OCI-LY7 (cell line): ENCODE data around the gene HEATR5B. TPM values are rescaled to one million over a fixed set of nuclear protein-coding genes. Genes with fewer than 3 reads are reported as not detected.

Source experiments
- BruUV-seq: library from RNA; stranded (reverse); fragments of 400-500 nt; replicated peaks from 2 replicates; lab custom pipeline; 2021; lab: Mats Ljungman, UMichigan
- CTCF ChIA-PET: fragments of 300-600 bp; sonication (Branson Sonifier 250); formaldehyde crosslinking; loops from one replicate; lab custom pipeline; 2022; ENCODE audit warnings: antibody characterized with exemption; ENCODE audit not compliant: unreplicated experiment; lab: Charles Lee
- POLR2A ChIA-PET: fragments of 300-600 bp; sonication (Branson Sonifier 250); formaldehyde crosslinking; loops from one replicate; lab custom pipeline; 2022; ENCODE audit warnings: antibody characterized with exemption; lab: Charles Lee
- DNase-seq: peaks from one replicate; pipeline ENCODE4 v3.0.0-alpha.2; 2015; ENCODE audit warnings: low spot score
- H2AFZ ChIP-seq: fragments of 200-600 bp; sonication (generic), shearing (Covaris generic); 2 replicates; pipeline ENCODE4 v1.6.1; 2014; ENCODE audit warnings: mild to moderate bottlenecking, antibody characterized with exemption, low read length, moderate library complexity
- H3K27ac ChIP-seq: fragments of 200-600 bp; sonication (generic); 2 replicates; pipeline ENCODE4 v1.5.1; 2014; ENCODE audit warnings: mixed run types, low read depth, mild to moderate bottlenecking, moderate library complexity, low read length, inconsistent platforms; ENCODE audit not compliant: poor library complexity, severe bottlenecking
- H3K36me3 ChIP-seq: fragments of 200-600 bp; sonication (generic); 2 replicates; pipeline ENCODE4 v1.6.1; 2014; ENCODE audit warnings: mild to moderate bottlenecking, antibody characterized with exemption, low read length, moderate library complexity, mixed read lengths; ENCODE audit not compliant: insufficient read depth
- H3K4me1 ChIP-seq: fragments of 200-600 bp; sonication (generic); 2 replicates; pipeline ENCODE4 v1.5.1; 2014; ENCODE audit warnings: mild to moderate bottlenecking, low read length; ENCODE audit not compliant: insufficient read depth, poor library complexity, severe bottlenecking
- H3K4me2 ChIP-seq: fragments of 200-600 bp; sonication (generic); 2 replicates; pipeline ENCODE4 v1.6.1; 2014; ENCODE audit warnings: mild to moderate bottlenecking, low read length
- H3K4me3 ChIP-seq: fragments of 200-600 bp; sonication (generic); 2 replicates; pipeline ENCODE4 v1.5.1; 2014; ENCODE audit warnings: mild to moderate bottlenecking, low read depth, low read length; ENCODE audit not compliant: poor library complexity, severe bottlenecking
- H3K79me2 ChIP-seq: fragments of 200-600 bp; sonication (generic); 2 replicates; pipeline ENCODE4 v1.6.1; 2016; ENCODE audit warnings: low read depth, mild to moderate bottlenecking, low read length, moderate library complexity, mixed read lengths; ENCODE audit not compliant: insufficient read depth
- H3K9me2 ChIP-seq: fragments of 200-600 bp; sonication (generic); 2 replicates; pipeline ENCODE4 v1.6.1; 2016; ENCODE audit warnings: mild to moderate bottlenecking, low read length, mixed read lengths; ENCODE audit not compliant: insufficient read depth
- H3K9me3 ChIP-seq: fragments of 200-600 bp; sonication (generic); 2 replicates; pipeline ENCODE4 v1.6.1; 2014; ENCODE audit warnings: mild to moderate bottlenecking, mixed run types, low read length, mixed read lengths
- H4K20me1 ChIP-seq: fragments of 200-600 bp; sonication (generic); 2 replicates; pipeline ENCODE4 v1.6.1; 2014; ENCODE audit warnings: mild to moderate bottlenecking, antibody characterized with exemption, low read length, moderate library complexity, mixed read lengths; ENCODE audit not compliant: insufficient read depth
- CTCF ChIP-seq: fragments of 200-600 bp; sonication (generic); conservative IDR thresholded peaks from 2 replicates; pipeline ENCODE4 v1.5.1; 2014; ENCODE audit warnings: mild to moderate bottlenecking, antibody characterized with exemption, low read length, moderate library complexity, mixed read lengths
- EZH2phosphoT487 ChIP-seq: fragments of 200-600 bp; sonication (generic); IDR thresholded peaks from 2 replicates; pipeline ENCODE4 v1.6.1; 2018; ENCODE audit warnings: low read depth, borderline replicate concordance, mild to moderate bottlenecking, mixed run types, antibody characterized with exemption, low read length, moderate library complexity, mixed read lengths
- intact Hi-C: fragments of 100-400 bp; cut with micrococcal nuclease; formaldehyde crosslinking; loops from one replicate; pipeline ENCODE4 v1.10.0; 2022; ENCODE audit not compliant: unreplicated experiment
- total RNA-seq, 2 experiments: library from RNA; depleted of rRNA in 1 of 2; stranded (reverse); fragments of >200 nt in 1 of 2; shearing (Covaris generic) in 1 of 2; gene quantifications; 2 replicates each; pipeline ENCODE4 v1.2.3, GENCODE V29; 2014 to 2022

The HEATR5B gene
- total RNA-seq, 2 experiments from 2014 or later = 23.8 to 34.5 TPM

GRCh38 chr2:37085731-37086147 lies 1.6 kb upstream of the HEATR5B start:
- H3K4me2 ChIP-seq = peak overlapping the region; percentile 82
- no peak overlapping the region for H3K27ac ChIP-seq
- no peaks in the 10 kb centered on the region for H4K20me1 ChIP-seq
- CTCF ChIA-PET = no interaction called here
- H3K79me2 ChIP-seq = peaks cover 37% of the 10 kb centered on the region; the same call in 1 of the 2 replicates
- no peak overlapping the region for H2AFZ ChIP-seq
- TF ChIP-seq CTCF = no peak
- no peak for TF ChIP-seq EZH2phosphoT487
- POLR2A ChIA-PET = interaction anchor here (0.6 to 2.9 kb wide), 12 partner anchors 9 to 707 kb away, joined by 3 to 8 read pairs (median 3); partner anchors contain the start of genes CEBPZ and NDUFAF7
- H3K4me3 ChIP-seq = peak overlapping the region; percentile 80
- no peak for DNase-seq
- BruUV-seq = no TSS peak
- intact Hi-C loops = loop anchor here (10.0 kb wide), 2 partner anchors 289 to 731 kb away; partner anchors contain the start of gene CRIM1
- peaks cover 67% of the 10 kb centered on the region for H3K4me1 ChIP-seq
- H3K9me3 ChIP-seq = no peaks in the 10 kb centered on the region
- H3K36me3 ChIP-seq = peaks cover 38% of the 10 kb centered on the region
- H3K9me2 ChIP-seq = no peaks in the 10 kb centered on the region

GRCh38 chr2:37084797-37085196 lies 625 bp upstream of the HEATR5B start:
- BruUV-seq = TSS peak; percentile 74
- intact Hi-C loops = loop anchor here (5.0 to 10.0 kb wide), 4 partner anchors 117 to 730 kb away; partner anchors contain the start of genes CRIM1 and STRN
- peaks cover 45% of the 10 kb centered on the region; the same call in 1 of the 2 replicates for H3K79me2 ChIP-seq
- H3K36me3 ChIP-seq = peaks cover 41% of the 10 kb centered on the region
- peak overlapping the region; percentile 40 for H3K27ac ChIP-seq
- ChIA-PET CTCF (interaction anchor here (0.5 kb wide), 1 partner anchor 569 kb away, joined by 4 read pairs; no protein-coding TSS in a partner anchor), POLR2A (interaction anchor here (0.5 to 2.9 kb wide), 7 partner anchors 8 to 166 kb away, joined by 3 to 8 read pairs (median 3); no protein-coding TSS in a partner anchor)
- no peaks in the 10 kb centered on the region for H3K9me2 ChIP-seq
- TF ChIP-seq CTCF = no peak
- TF ChIP-seq EZH2phosphoT487 = no peak
- peaks cover 67% of the 10 kb centered on the region for H3K4me1 ChIP-seq
- DNase-seq = no peak
- peak overlapping the region; percentile 80 for H3K4me3 ChIP-seq
- no peaks in the 10 kb centered on the region for H4K20me1 ChIP-seq
- H3K4me2 ChIP-seq = peak overlapping the region; percentile 82
- peak overlapping the region; percentile 73; the same call in 1 of the 2 replicates for H2AFZ ChIP-seq
- H3K9me3 ChIP-seq = no peaks in the 10 kb centered on the region

- H3K27ac ChIP-seq = peak overlapping the region; percentile 34
- no TSS peak for BruUV-seq
- ChIA-PET POLR2A (no interaction called here), CTCF (no interaction called here)
- no peaks in the 10 kb centered on the region for H3K9me3 ChIP-seq
- H3K4me2 ChIP-seq = peak overlapping the region; percentile 50
- H3K79me2 ChIP-seq = peaks cover 50% of the 10 kb centered on the region; the same call in 1 of the 2 replicates
- no peaks in the 10 kb centered on the region for H4K20me1 ChIP-seq
- H3K36me3 ChIP-seq = peaks cover 67% of the 10 kb centered on the region
- intact Hi-C loops = loop anchor here (5.0 to 10.0 kb wide), 4 partner anchors 113 to 726 kb away; partner anchors contain the start of genes CRIM1 and STRN
- peak; percentile 25 for DNase-seq
- TF ChIP-seq CTCF = no peak
- no peak for TF ChIP-seq EZH2phosphoT487
- no peaks in the 10 kb centered on the region for H3K9me2 ChIP-seq
- H3K4me1 ChIP-seq = peaks cover 36% of the 10 kb centered on the region
- H2AFZ ChIP-seq = peak overlapping the region; percentile 10; the same call in 1 of the 2 replicates
- H3K4me3 ChIP-seq = peak overlapping the region; percentile 30
These were observed 3.5 kb downstream of the HEATR5B start for GRCh38 chr2:37080689-37081088.
